PC-9 (cell line): ENCODE measurements around the gene CLRN2. TPM values are rescaled to one million over a fixed set of nuclear protein-coding genes. Genes with fewer than 3 reads are reported as not detected.

Source experiments
- BruUV-seq: library from RNA; stranded (reverse); fragments of 400-500 nt; replicated peaks from 2 replicates; lab custom pipeline; 2021; lab: Mats Ljungman, UMichigan
- CTCF ChIA-PET: fragments of 300-600 bp; sonication (Branson Sonifier 250); formaldehyde crosslinking; loops from one replicate; lab custom pipeline; 2022; ENCODE audit warnings: antibody characterized with exemption; lab: Charles Lee
- POLR2A ChIA-PET: fragments of 300-600 bp; sonication (Branson Sonifier 250); formaldehyde crosslinking; loops from one replicate; lab custom pipeline; 2022; ENCODE audit warnings: antibody characterized with exemption; ENCODE audit not compliant: unreplicated experiment; lab: Charles Lee
- DNase-seq, 2 experiments: peaks; one replicate each; pipeline versions ENCODE4 v3.0.0 to v3.0.0-alpha.2; 2015 to 2022; ENCODE audit warnings: mixed read lengths in 1 of 2
- H2AFZ ChIP-seq: fragments of 200-600 bp; sonication (generic); 2 replicates; pipeline ENCODE4 v1.8.1; 2017; ENCODE audit warnings: antibody characterized with exemption
- H3F3A ChIP-seq: fragments of 200-600 bp; sonication (generic); 2 replicates; pipeline ENCODE4 v1.8.1; 2017; ENCODE audit warnings: antibody characterized with exemption, mild to moderate bottlenecking, low read depth; ENCODE audit not compliant: insufficient read depth
- H3K27ac ChIP-seq: fragments of 200-600 bp; sonication (generic); 2 replicates; pipeline ENCODE4 v1.6.1; 2016; ENCODE audit warnings: mixed run types
- H3K27me3 ChIP-seq: fragments of 200-600 bp; sonication (generic); 2 replicates; pipeline ENCODE4 v1.6.1; 2016; ENCODE audit warnings: low read depth, mixed run types; ENCODE audit not compliant: insufficient read depth
- H3K36me3 ChIP-seq: fragments of 200-600 bp; sonication (generic); 2 replicates; pipeline ENCODE4 v1.6.1; 2016; ENCODE audit warnings: low read depth, mixed run types
- H3K4me1 ChIP-seq: fragments of 200-600 bp; sonication (generic); replicated peaks from 2 replicates; pipeline ENCODE4 v1.6.1; 2016; ENCODE audit warnings: mixed run types; ENCODE audit not compliant: insufficient read depth
- H3K4me2 ChIP-seq: fragments of 200-600 bp; sonication (generic); 2 replicates; pipeline ENCODE4 v1.6.1; 2017; ENCODE audit warnings: mixed run types
- H3K4me3 ChIP-seq: fragments of 200-600 bp; sonication (generic); 2 replicates; pipeline ENCODE4 v1.6.1; 2016; ENCODE audit warnings: mixed run types
- H3K79me2 ChIP-seq: fragments of 200-600 bp; sonication (generic); 2 replicates; pipeline ENCODE4 v1.6.1; 2017; ENCODE audit warnings: low read depth, mixed run types
- H3K9me2 ChIP-seq: fragments of 200-600 bp; sonication (generic); 2 replicates; pipeline ENCODE4 v1.8.1; 2017; ENCODE audit warnings: mild to moderate bottlenecking; ENCODE audit not compliant: insufficient read depth
- H3K9me3 ChIP-seq: fragments of 200-600 bp; sonication (generic); 2 replicates; pipeline ENCODE4 v1.8.1; 2016; ENCODE audit warnings: low read depth; ENCODE audit not compliant: insufficient read depth
- H4K20me1 ChIP-seq: fragments of 200-600 bp; sonication (generic); 2 replicates; pipeline ENCODE4 v1.8.1; 2017; ENCODE audit not compliant: insufficient read depth
- EZH2 ChIP-seq: fragments of 200-600 bp; sonication (generic); IDR thresholded peaks from 2 replicates; pipeline ENCODE4 v1.8.0; 2017; ENCODE audit warnings: antibody characterized with exemption, low read depth
- intact Hi-C: fragments of 100-400 bp; cut with micrococcal nuclease; formaldehyde crosslinking; loops from one replicate; pipeline ENCODE4 v1.10.0; 2022; ENCODE audit not compliant: unreplicated experiment
- total RNA-seq: library from RNA; stranded (reverse); gene quantifications from 2 replicates; pipeline ENCODE4 v1.2.3, GENCODE V29; 2021
- TF ChIP-seq, protein P1 (sequence below): fragments of 200-600 bp; sonication (generic); conservative IDR thresholded peaks from 2 replicates; pipeline ENCODE4 v1.6.1; 2017; ENCODE audit warnings: mixed run types, antibody characterized with exemption, mild to moderate bottlenecking, moderate library complexity

Gene CLRN2
- total RNA-seq, 1 experiment from 2014 or later, result not detected

GRCh38 chr4:17521595-17521994, 6.6 kb downstream of the CLRN2 start:
- H3K4me1 ChIP-seq, result no peaks in the 10 kb centered on the region

DNA sequence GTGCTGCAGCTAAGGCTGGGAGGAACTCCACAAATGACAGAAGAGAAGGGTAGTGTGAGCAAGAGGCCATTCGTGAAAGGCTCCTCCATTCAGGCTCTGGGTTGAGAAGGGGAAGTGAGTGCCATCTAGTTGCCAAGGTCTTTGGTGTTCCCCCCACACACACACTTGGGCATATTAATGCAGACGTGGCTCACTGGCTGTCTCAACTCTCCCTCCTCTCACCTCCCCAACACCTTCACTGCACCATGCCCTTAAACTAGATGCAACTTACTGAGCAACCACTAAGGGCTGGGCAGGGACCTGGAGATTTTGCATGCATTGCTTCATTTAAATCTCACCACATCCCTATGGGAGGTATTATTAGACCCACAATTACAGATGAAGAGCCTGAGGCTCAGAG, 8.7 kb downstream of the CLRN2 start:
- Histone ChIP-seq H3K9me2 (no peaks in the 10 kb centered on the region), H2AFZ (no peak overlapping the region), H3K27me3 (peaks cover 37% of the 10 kb centered on the region), H3K4me3 (no peak overlapping the region), H3K4me2 (no peak overlapping the region), H3K27ac (no peak overlapping the region), H3F3A (no peaks in the 10 kb centered on the region), H3K36me3 (no peaks in the 10 kb centered on the region), H3K9me3 (no peaks in the 10 kb centered on the region), H4K20me1 (no peaks in the 10 kb centered on the region), H3K4me1 (no peaks in the 10 kb centered on the region), H3K79me2 (no peaks in the 10 kb centered on the region)
- no peak for TF ChIP-seq EZH2
- TF ChIP-seq, protein P1, sequence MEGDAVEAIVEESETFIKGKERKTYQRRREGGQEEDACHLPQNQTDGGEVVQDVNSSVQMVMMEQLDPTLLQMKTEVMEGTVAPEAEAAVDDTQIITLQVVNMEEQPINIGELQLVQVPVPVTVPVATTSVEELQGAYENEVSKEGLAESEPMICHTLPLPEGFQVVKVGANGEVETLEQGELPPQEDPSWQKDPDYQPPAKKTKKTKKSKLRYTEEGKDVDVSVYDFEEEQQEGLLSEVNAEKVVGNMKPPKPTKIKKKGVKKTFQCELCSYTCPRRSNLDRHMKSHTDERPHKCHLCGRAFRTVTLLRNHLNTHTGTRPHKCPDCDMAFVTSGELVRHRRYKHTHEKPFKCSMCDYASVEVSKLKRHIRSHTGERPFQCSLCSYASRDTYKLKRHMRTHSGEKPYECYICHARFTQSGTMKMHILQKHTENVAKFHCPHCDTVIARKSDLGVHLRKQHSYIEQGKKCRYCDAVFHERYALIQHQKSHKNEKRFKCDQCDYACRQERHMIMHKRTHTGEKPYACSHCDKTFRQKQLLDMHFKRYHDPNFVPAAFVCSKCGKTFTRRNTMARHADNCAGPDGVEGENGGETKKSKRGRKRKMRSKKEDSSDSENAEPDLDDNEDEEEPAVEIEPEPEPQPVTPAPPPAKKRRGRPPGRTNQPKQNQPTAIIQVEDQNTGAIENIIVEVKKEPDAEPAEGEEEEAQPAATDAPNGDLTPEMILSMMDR, result no peak
- ChIA-PET POLR2A (no interaction called here), CTCF (no interaction called here)
- BruUV-seq, result no TSS peak
- no peak for DNase-seq
- intact Hi-C loops, result no loop called here

More at GRCh38 chr4:17521595-17521994, 6.6 kb downstream of the CLRN2 start:
- intact Hi-C loops, result no loop called here
- TF ChIP-seq EZH2, result no peak
- TF ChIP-seq, protein P1, result no peak
- Histone ChIP-seq H3K4me2 (no peak overlapping the region), H3K79me2 (no peaks in the 10 kb centered on the region), H2AFZ (no peak overlapping the region), H3K36me3 (no peaks in the 10 kb centered on the region), H3K9me3 (no peaks in the 10 kb centered on the region), H4K20me1 (no peaks in the 10 kb centered on the region), H3K9me2 (no peaks in the 10 kb centered on the region), H3F3A (no peaks in the 10 kb centered on the region), H3K4me3 (no peak overlapping the region), H3K27me3 (peaks cover 25% of the 10 kb centered on the region; the same call in 1 of the 2 replicates), H3K27ac (no peak overlapping the region)
- no peak for DNase-seq
- ChIA-PET CTCF (no interaction called here), POLR2A (no interaction called here)
- no TSS peak for BruUV-seq

GRCh38 chr4:17526695-17527477, 11.9 kb downstream of the CLRN2 start:
- no peak overlapping the region for H3K4me2 ChIP-seq
- no peak overlapping the region for H3K4me3 ChIP-seq
- no peaks in the 10 kb centered on the region for H3K36me3 ChIP-seq
- no peak overlapping the region for H2AFZ ChIP-seq
- no peaks in the 10 kb centered on the region for H3K4me1 ChIP-seq
- TF ChIP-seq, protein P1, result no peak
- no peak for TF ChIP-seq EZH2
- H3K27ac ChIP-seq, result no peak overlapping the region
- H3K79me2 ChIP-seq, result no peaks in the 10 kb centered on the region
- ChIA-PET POLR2A (no interaction called here), CTCF (no interaction called here)
- DNase-seq, result no peak
- H3K9me3 ChIP-seq, result no peaks in the 10 kb centered on the region
- no peaks in the 10 kb centered on the region for H4K20me1 ChIP-seq
- H3K9me2 ChIP-seq, result no peaks in the 10 kb centered on the region
- intact Hi-C loops, result no loop called here
- 0 out of 2 replicates have a peak, but pooled peaks cover 2% of the 10 kb centered on the region for H3F3A ChIP-seq
- BruUV-seq, result no TSS peak
- H3K27me3 ChIP-seq, result peaks cover 22% of the 10 kb centered on the region
